ENCODE data around the gene NXPH2.
A peak's percentile ranks its signal among the peaks of the same experiment; 100 is the strongest.

NXPH2 gene

DNA sequence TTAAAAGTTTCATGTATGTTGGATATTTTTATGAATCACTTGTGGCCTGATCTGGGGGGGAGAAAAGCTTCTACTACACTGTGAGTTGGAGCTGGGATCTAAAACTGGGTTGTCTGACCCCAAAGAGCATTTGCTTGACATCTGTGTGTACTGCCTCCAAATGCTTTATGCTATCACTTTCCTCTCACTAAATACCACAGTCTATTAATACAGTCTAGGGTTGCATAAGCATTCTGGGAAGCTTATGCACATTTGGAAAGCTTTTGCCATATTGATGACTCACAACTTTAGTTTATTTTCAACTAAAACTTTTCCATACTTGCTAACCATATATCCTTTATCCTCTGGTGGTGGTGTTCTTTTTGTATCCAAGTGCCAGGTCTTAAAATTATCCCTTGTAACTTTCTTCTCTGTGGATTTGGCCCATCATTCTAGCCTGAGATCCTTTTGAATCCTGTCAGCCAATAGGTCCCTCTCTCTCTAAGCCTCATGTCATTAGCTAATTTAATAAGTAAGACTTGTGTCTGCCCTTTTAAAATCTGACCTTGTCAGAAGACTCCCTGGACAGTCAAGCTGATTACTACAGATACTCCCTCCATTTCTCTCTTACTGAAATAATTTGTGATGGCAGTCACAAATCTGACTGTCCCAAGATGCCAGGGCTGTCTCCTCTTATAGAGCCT lies 72.7 kb downstream of the NXPH2 start:
- H3K9ac ChIP-seq (ENCODE audit: low read length): no peak overlapping the region
- no peak overlapping the region for H3K4me3 ChIP-seq (ENCODE audit: low read length)
- no peaks in the 10 kb centered on the region for H3K27me3 ChIP-seq (ENCODE audit: control insufficient read depth, insufficient read depth, low read length)
- H3K27ac ChIP-seq (ENCODE audit: low read length): no peak overlapping the region
- no peaks in the 10 kb centered on the region for H3K9me3 ChIP-seq (ENCODE audit: control insufficient read depth, low read depth, low read length)
- no peaks in the 10 kb centered on the region for H3K4me1 ChIP-seq (ENCODE audit: control insufficient read depth, low read depth, low read length)
- H3K36me3 ChIP-seq (ENCODE audit: control insufficient read depth, low read depth, low read length): no peaks in the 10 kb centered on the region

DNA sequence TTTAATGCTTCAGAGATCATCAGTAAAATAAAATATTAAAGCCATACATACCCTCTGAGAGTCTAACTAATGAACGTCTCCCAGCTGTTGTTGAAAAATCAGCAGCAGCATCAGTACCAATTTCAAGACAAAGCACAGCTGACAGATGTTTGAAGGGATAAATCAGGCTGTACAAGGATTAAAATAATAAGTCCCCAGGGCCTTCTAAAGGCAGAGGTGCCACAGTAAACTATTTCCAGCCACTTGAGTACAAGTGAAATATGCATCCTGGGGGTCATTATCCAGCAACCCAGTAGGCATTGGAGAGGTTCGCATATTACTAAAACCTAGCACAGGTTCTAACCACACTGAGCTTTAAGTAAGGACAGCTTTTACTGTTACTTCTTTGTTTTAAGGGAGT lies 76.9 kb downstream of the NXPH2 start:
- H3K9ac ChIP-seq (ENCODE audit: low read length): no peak overlapping the region
- H3K27me3 ChIP-seq (ENCODE audit: control insufficient read depth, insufficient read depth, low read length): no peaks in the 10 kb centered on the region
- H3K4me1 ChIP-seq (ENCODE audit: control insufficient read depth, low read depth, low read length): peaks cover 6% of the 10 kb centered on the region
- no peak overlapping the region for H3K4me3 ChIP-seq (ENCODE audit: low read length)
- H3K9me3 ChIP-seq (ENCODE audit: control insufficient read depth, low read depth, low read length): no peaks in the 10 kb centered on the region
- H3K36me3 ChIP-seq (ENCODE audit: control insufficient read depth, low read depth, low read length): no peaks in the 10 kb centered on the region
- H3K27ac ChIP-seq (ENCODE audit: low read length): no peak overlapping the region

DNA sequence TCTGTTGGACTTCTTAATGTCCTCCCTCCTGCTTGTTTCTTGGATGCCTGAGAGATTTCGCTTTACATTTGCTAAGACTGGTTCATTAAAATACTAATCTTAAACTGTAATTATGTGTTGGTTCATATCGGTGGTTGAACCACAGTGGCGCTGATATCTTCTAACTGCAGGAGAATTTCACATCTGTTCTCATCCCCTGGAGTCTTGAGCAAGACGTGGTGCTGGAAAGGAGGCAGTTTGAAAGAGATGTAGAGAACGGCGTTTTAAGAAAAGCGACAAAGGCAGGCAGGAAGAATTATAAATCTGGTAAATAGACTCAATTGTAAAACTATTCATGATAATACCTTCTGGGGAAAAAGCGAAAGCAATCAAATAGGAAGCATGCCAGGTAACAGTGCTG lies 79.5 kb downstream of the NXPH2 start:
- H3K27ac ChIP-seq (ENCODE audit: low read length): no peak overlapping the region
- H3K4me3 ChIP-seq (ENCODE audit: low read length): no peak overlapping the region
- no peaks in the 10 kb centered on the region for H3K36me3 ChIP-seq (ENCODE audit: control insufficient read depth, low read depth, low read length)
- H3K27me3 ChIP-seq (ENCODE audit: control insufficient read depth, insufficient read depth, low read length): no peaks in the 10 kb centered on the region
- no peaks in the 10 kb centered on the region for H3K9me3 ChIP-seq (ENCODE audit: control insufficient read depth, low read depth, low read length)
- peaks cover 6% of the 10 kb centered on the region for H3K4me1 ChIP-seq (ENCODE audit: control insufficient read depth, low read depth, low read length)
- H3K9ac ChIP-seq (ENCODE audit: low read length): no peak overlapping the region

DNA sequence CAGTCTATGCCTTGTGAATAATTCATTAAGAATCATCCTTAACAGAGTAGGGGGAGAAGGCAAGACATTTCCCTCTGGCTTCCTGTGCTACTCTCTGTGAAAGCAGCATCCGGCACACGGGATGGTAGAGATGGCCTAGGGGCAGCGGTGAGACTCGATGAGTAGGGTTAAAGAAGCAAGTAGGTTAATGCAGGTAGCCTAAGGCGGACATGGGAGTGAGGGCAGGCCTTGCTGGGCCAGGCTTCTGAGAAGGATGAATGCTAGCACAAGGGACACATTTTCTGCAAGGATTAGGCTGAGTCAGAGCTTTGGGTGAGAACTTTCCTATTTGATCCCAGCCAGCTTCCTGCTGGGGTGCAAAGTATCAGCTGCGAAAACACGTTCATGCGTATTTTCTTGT lies 80.8 kb downstream of the NXPH2 start:
- Histone ChIP-seq H3K4me1 (ENCODE audit: control insufficient read depth, low read depth, low read length) (peaks cover 6% of the 10 kb centered on the region), H3K27me3 (ENCODE audit: control insufficient read depth, insufficient read depth, low read length) (no peaks in the 10 kb centered on the region), H3K9me3 (ENCODE audit: control insufficient read depth, low read depth, low read length) (no peaks in the 10 kb centered on the region), H3K9ac (ENCODE audit: low read length) (no peak overlapping the region), H3K27ac (ENCODE audit: low read length) (no peak overlapping the region), H3K36me3 (ENCODE audit: control insufficient read depth, low read depth, low read length) (no peaks in the 10 kb centered on the region), H3K4me3 (ENCODE audit: low read length) (no peak overlapping the region)

DNA sequence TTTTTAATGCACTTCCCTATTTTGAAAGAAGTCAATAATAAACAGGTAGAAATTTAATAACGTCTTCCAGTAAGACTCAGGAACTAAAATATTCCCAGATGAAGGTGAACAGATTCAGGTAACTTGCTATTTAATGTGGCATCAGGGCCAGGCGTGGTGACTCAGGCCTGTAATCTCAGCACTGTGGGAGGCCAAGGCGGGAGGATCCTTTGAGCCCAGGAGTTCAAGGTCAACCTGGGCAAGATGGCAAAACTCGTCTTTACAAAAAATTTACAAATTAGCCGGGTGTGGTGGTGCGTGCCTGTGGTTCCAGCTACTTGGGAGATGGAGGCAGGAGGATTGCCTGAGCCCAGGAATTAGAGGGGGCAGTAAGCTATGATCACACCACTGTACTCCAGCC lies 81.8 kb downstream of the NXPH2 start:
- H3K36me3 ChIP-seq (ENCODE audit: control insufficient read depth, low read depth, low read length): no peaks in the 10 kb centered on the region
- no peaks in the 10 kb centered on the region for H3K27me3 ChIP-seq (ENCODE audit: control insufficient read depth, insufficient read depth, low read length)
- peaks cover 6% of the 10 kb centered on the region for H3K4me1 ChIP-seq (ENCODE audit: control insufficient read depth, low read depth, low read length)
- no peak overlapping the region for H3K9ac ChIP-seq (ENCODE audit: low read length)
- H3K4me3 ChIP-seq (ENCODE audit: low read length): no peak overlapping the region
- no peak overlapping the region for H3K27ac ChIP-seq (ENCODE audit: low read length)
- H3K9me3 ChIP-seq (ENCODE audit: control insufficient read depth, low read depth, low read length): no peaks in the 10 kb centered on the region

DNA sequence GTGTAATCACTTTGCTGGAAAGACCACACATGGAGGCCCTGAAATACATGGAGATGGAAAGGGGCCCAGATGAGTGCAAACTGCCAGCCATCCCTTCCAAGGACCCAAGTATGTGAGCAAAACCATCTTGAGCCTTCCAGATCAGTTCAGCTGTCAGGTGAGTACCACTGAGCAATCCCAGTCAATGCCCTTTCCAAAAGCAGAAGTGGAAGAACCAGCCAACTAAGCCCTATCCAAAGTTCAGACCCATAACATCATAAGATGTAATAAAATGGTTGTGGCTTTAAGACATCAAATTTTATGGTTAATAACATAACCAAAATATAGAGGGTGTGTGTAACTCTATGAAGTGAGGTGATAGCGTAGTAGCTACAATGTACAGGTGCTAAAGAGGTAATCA lies 88.5 kb downstream of the NXPH2 start:
- no peak overlapping the region for H3K9ac ChIP-seq (ENCODE audit: low read length)

DNA sequence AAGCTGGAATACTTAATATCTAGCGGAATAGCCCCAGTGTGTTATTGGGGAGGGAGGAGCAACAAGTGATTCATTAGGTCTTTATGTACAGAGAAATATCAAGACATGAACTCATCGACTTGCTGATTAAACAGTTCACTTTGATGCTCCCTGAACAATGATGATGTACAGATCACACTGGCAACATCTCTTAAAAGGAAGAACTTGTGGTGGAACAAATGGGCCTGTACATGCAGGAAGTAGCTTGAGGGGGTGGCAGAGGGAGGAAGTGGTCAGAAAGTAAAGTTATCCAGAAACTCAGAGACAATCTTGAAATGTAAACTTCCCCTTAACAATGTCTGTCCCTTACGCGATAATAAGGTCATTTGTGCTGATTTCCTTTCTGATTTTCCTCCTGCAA lies 90.5 kb downstream of the NXPH2 start:
- H3K9me3 ChIP-seq (ENCODE audit: control insufficient read depth, low read depth, low read length): no peaks in the 10 kb centered on the region
- no peak overlapping the region for H3K27ac ChIP-seq (ENCODE audit: low read length)
- no peaks in the 10 kb centered on the region for H3K36me3 ChIP-seq (ENCODE audit: control insufficient read depth, low read depth, low read length)
- H3K9ac ChIP-seq (ENCODE audit: low read length): no peak overlapping the region
- H3K4me1 ChIP-seq (ENCODE audit: control insufficient read depth, low read depth, low read length): no peaks in the 10 kb centered on the region
- no peaks in the 10 kb centered on the region for H3K27me3 ChIP-seq (ENCODE audit: control insufficient read depth, insufficient read depth, low read length)
- no peak overlapping the region for H3K4me3 ChIP-seq (ENCODE audit: low read length)

More for the DNA sequence above, 88.5 kb downstream of the NXPH2 start:
- Histone ChIP-seq H3K4me3 (ENCODE audit: low read length) (no peak overlapping the region), H3K36me3 (ENCODE audit: control insufficient read depth, low read depth, low read length) (no peaks in the 10 kb centered on the region), H3K9me3 (ENCODE audit: control insufficient read depth, low read depth, low read length) (no peaks in the 10 kb centered on the region), H3K27me3 (ENCODE audit: control insufficient read depth, insufficient read depth, low read length) (no peaks in the 10 kb centered on the region), H3K27ac (ENCODE audit: low read length) (no peak overlapping the region), H3K4me1 (ENCODE audit: control insufficient read depth, low read depth, low read length) (no peaks in the 10 kb centered on the region)

DNA sequence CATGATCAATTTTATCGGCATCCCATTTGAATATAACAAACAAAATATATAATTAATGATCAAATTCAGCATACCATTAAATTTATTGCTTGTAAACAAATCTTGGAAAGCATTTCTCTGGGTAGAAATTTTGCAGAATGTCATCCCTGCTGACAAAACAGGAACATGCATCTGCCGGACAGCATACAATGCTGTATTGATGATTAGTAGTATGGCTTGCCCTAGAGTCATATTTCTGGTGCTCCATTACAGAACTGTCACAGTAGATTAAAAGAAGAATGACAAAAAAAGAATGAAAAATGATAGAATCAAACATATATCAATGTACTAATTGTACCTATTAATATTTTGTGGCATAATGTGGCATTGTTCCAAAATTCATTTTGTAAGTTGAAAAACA lies 98.0 kb downstream of the NXPH2 start:
- Histone ChIP-seq H3K9me3 (ENCODE audit: control insufficient read depth, low read depth, low read length) (no peaks in the 10 kb centered on the region), H3K4me1 (ENCODE audit: control insufficient read depth, low read depth, low read length) (peaks cover 7% of the 10 kb centered on the region), H3K4me3 (ENCODE audit: low read length) (no peak overlapping the region), H3K27ac (ENCODE audit: low read length) (no peak overlapping the region), H3K9ac (ENCODE audit: low read length) (no peak overlapping the region), H3K36me3 (ENCODE audit: control insufficient read depth, low read depth, low read length) (no peaks in the 10 kb centered on the region), H3K27me3 (ENCODE audit: control insufficient read depth, insufficient read depth, low read length) (no peaks in the 10 kb centered on the region)

DNA sequence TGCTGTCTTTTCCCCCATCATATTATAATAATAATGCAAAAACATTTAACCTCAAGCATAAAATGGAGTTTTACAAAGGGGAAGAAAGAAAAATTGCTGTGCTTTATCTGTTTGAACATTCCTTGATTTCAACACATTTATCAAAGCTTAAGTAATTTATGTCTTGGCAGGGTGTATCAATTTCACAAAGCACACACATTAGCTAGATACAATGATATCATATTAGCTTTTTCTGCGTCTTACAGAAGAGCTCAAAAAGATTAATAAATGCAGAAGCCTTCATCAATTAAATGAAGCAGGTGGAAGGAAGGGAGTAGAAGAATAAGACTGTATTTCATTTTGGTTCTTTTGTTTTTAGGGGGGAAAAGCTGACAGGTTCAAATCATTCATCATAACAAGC lies 103.0 kb downstream of the NXPH2 start:
- no peaks in the 10 kb centered on the region for H3K36me3 ChIP-seq (ENCODE audit: control insufficient read depth, low read depth, low read length)
- H3K9ac ChIP-seq (ENCODE audit: low read length): no peak overlapping the region
- H3K9me3 ChIP-seq (ENCODE audit: control insufficient read depth, low read depth, low read length): no peaks in the 10 kb centered on the region
- H3K4me1 ChIP-seq (ENCODE audit: control insufficient read depth, low read depth, low read length): peaks cover 7% of the 10 kb centered on the region
- H3K4me3 ChIP-seq (ENCODE audit: low read length): no peak overlapping the region
- H3K27me3 ChIP-seq (ENCODE audit: control insufficient read depth, insufficient read depth, low read length): no peaks in the 10 kb centered on the region
- H3K27ac ChIP-seq (ENCODE audit: low read length): no peak overlapping the region

DNA sequence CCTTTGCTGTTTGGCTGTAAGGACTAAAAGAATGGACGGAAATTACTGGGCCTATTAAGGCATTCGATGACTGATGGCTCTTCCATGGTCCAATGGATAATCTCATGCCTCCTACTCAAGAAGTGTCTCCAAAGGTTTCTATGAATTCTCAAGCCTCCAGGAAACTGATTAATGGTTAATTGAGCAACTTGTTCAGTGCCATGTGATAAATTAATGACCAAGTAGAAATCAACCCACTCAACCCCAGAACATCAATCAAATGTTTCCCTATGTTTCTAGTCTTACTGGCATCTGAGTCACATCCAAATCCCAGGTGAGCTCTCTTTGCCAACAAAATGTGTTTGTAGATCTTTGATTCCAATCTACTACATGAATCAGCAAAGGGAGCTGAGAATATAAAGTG lies 103.6 kb downstream of the NXPH2 start:
- peaks cover 9% of the 10 kb centered on the region for H3K4me1 ChIP-seq (ENCODE audit: control insufficient read depth, low read depth, low read length)
- H3K4me3 ChIP-seq (ENCODE audit: low read length): no peak overlapping the region
- no peaks in the 10 kb centered on the region for H3K36me3 ChIP-seq (ENCODE audit: control insufficient read depth, low read depth, low read length)
- H3K9me3 ChIP-seq (ENCODE audit: control insufficient read depth, low read depth, low read length): no peaks in the 10 kb centered on the region
- no peak overlapping the region for H3K27ac ChIP-seq (ENCODE audit: low read length)
- no peaks in the 10 kb centered on the region for H3K27me3 ChIP-seq (ENCODE audit: control insufficient read depth, insufficient read depth, low read length)
- H3K9ac ChIP-seq (ENCODE audit: low read length): no peak overlapping the region

DNA sequence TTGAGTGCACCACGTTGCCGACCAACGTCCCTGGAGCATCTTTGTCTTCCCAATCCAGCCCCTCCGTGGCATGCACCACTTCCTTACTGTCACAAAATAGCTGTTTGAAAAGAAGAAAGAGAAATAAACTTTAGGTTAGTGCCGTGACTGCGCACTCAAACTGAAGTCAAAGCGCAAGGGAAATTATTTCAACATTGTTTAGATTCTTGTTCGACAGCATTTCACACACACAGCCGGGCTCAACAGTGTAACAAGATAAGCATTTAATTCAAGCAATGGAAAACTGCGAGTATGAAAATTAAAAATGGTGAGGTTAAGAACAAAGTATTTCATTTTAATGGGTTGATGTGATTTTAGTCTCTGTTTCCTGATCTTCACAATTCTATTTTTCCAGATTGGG lies 108.6 kb downstream of the NXPH2 start:
- no peak overlapping the region for H3K27ac ChIP-seq (ENCODE audit: low read length)
- H3K36me3 ChIP-seq (ENCODE audit: control insufficient read depth, low read depth, low read length): no peaks in the 10 kb centered on the region
- no peak overlapping the region for H3K4me3 ChIP-seq (ENCODE audit: low read length)
- no peak overlapping the region for H3K9ac ChIP-seq (ENCODE audit: low read length)
- H3K4me1 ChIP-seq (ENCODE audit: control insufficient read depth, low read depth, low read length): peaks cover 22% of the 10 kb centered on the region
- no peaks in the 10 kb centered on the region for H3K9me3 ChIP-seq (ENCODE audit: control insufficient read depth, low read depth, low read length)
- H3K27me3 ChIP-seq (ENCODE audit: control insufficient read depth, insufficient read depth, low read length): no peaks in the 10 kb centered on the region

DNA sequence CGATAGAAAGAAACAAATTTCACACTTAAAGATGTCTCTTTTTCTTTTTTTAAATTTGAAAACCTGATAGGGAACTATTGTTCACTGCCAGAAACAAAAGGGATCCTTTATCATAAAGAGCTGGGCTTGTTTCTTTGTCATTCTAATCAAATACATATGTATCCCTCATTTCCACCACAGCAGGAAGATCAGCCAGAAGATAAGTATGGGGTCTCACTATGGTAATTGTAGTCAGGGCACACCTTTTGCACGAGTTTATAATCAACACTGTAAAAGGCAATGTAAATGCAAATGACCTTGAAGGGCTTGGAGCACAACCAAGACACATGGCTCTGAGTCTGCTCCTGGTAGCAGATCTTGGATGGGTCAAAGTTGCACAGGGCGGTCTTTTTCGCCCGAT lies 109.5 kb downstream of the NXPH2 start:
- no peaks in the 10 kb centered on the region for H3K9me3 ChIP-seq (ENCODE audit: control insufficient read depth, low read depth, low read length)
- no peak overlapping the region for H3K27ac ChIP-seq (ENCODE audit: low read length)
- peak overlapping the region; percentile 10 for H3K4me3 ChIP-seq (ENCODE audit: low read length)
- H3K9ac ChIP-seq (ENCODE audit: low read length): no peak overlapping the region
- no peaks in the 10 kb centered on the region for H3K27me3 ChIP-seq (ENCODE audit: control insufficient read depth, insufficient read depth, low read length)
- H3K4me1 ChIP-seq (ENCODE audit: control insufficient read depth, low read depth, low read length): peaks cover 22% of the 10 kb centered on the region
- no peaks in the 10 kb centered on the region for H3K36me3 ChIP-seq (ENCODE audit: control insufficient read depth, low read depth, low read length)
